Measurements from ENCODE around the gene LAMB4.

Gene LAMB4

DNA sequence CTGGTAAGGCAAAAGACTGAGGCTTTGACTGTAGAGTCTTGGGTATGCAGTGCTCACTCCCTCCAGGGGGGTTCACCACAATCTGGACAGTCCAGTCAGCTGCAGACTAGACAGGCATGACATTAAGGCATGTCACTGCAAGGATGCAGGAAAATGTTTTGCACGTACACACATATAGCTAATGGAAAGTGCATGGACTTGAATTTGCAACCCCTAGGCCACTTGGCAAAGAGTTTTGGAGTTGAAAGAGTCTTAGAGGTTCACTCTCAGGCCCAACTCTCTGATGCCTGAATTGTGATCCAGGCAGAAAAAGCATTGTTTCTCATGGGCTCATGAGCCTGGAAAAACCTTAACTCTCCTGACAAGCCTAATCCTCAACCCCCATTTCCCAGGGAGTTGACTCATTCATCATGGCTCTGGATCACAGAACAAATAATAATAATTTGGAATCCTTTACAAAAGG is 51.9 kb downstream of the LAMB4 start:
- no peak for DNase-seq

DNA sequence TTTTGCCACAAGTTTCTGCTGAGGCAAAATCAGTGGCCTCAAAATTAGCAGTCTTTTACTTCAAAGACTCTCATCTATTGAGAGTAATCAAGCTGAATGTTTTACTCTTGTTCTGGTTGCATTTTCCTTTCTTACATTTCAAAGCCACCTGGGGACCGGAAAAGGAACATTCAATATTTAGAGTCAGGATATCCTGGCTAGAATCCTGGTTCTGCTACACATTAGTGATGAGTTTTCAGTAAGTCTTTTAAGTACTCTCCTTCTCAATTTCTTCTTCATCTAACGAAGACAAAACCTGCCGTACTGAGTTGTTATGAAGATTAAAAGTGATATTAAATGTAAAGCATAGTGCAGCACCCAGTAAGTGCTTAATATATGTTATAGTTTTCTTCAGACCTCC is 52.5 kb downstream of the LAMB4 start:
- DNase-seq: no peak

DNA sequence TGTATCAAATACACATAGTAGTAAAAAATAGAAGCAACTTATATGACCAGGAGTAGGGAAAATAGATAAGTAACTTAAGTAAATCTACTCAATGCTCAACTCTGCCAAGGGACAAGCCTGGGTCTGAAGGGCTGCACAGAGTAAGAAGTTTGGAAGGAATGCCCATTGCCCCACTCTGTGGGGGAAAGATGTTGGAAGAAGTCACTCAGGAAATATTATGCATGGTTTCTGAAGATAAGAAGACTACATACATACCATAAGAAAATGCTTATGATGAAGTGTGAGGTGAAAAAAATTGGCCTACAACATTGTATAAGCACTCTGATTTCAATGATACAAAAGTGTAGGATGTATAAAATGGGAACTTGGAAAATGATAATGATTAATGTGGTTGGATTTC is 54.0 kb downstream of the LAMB4 start:
- DNase-seq: no peak

DNA sequence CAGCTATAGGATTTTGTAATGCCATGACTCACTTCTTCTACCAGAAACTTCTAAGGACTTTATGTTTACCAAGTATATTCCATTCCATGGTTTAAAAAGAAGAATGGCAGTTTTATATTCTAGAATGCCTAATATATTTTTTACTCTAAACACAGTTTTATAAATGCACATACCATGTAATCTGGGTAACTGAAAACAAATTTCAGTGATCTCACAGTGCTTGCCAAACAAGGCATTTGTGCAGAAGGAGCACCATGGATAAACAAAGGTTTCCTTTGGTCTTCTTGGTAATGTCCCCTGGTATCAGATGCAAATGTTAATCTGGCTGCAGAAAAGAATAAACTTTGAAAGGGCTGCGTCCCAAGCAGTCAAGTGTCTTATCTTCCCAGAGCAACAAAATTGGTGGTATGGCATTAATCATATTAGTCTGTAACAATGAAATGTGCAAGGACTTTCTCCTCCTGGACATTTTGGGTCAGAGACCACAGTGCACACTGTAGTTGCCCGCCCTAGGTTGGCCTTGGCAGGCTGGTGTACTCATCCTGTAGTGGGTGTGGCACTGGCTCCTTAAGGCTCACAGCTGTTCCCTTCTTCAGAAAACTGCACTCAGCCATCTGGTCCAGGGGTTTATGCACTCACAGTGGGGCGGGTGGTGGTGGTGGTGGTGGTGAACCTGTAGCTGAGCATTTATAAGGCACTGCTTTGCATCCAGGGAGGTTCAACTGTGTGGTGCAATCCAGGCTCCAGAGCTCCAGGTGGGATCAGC is 56.7 kb downstream of the LAMB4 start:
- DNase-seq: no peak

DNA sequence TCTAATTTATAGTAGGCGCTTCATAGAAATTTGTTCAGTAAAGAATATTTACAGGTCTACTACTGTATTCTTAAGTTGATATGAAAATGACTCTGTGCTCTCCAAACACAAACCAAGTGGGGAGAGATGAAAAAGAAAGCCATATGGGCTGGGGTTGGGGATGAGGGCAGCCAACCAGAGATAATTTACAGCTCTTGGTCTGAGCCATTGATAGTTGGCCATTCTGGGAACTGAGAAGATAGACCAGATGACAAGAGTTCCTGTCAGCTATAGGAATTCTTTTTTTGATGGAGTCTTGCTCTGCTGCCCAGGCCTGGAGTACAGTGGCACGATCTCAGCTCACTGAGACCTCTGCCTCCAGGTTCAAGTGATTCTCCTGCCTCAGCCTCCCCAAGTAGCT is 57.4 kb downstream of the LAMB4 start:
- DNase-seq: no peak

DNA sequence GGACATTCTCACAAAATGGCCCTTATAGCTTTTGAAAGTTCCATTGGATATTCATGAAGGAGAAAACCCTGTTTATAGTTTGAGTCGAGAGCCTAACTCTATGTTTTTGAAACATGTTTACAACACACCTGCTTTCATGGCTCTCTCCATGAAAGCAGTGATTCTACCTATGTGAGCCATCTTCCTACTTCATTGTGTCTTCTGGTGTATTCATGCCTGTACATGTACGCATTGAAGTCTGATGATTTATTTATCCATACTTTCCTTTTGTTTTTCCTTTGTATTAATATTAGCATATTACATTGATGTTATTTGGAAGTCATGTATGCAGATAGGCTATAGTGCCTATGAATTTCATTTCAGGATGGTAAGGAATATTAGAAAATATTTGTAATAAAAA is 58.0 kb downstream of the LAMB4 start:
- no peak for DNase-seq

DNA sequence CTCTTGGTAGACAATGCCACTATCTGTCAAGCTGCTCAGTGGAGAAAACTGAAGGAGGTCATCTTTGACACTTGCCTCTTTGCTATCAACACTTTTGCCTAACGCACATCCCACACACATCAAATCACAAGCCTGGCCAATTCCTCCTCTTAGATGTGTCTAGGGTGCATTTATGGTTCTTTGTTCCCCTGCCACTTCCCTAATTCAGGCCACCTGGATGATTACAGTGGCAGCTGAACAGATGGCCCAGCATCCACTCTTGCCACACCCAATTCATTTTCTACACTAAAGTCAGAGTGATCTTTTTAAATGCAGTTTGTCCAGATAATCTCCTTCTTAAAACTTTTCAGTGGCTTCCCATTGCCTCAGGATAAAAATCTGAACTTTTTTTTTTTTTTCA is 58.6 kb downstream of the LAMB4 start:
- DNase-seq: no peak

DNA sequence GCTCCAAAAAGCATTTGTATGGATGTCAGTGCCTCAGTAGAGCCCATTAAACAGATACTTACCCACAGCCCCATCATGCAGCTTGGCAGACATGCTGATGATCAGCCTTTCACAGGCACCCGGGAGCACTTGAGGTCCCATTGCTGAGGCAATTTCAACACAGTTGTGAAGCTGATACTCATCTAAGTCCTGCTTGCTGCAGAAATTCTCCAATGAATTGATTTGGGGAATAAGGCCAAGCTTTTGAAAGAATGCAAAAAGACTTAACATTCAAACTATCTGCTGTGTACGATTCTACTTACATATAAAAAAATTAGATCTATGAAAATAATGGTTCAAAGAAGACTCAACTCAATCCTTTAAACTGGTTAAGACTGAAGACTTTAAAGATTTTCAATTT is 60.5 kb downstream of the LAMB4 start:
- DNase-seq: no peak

DNA sequence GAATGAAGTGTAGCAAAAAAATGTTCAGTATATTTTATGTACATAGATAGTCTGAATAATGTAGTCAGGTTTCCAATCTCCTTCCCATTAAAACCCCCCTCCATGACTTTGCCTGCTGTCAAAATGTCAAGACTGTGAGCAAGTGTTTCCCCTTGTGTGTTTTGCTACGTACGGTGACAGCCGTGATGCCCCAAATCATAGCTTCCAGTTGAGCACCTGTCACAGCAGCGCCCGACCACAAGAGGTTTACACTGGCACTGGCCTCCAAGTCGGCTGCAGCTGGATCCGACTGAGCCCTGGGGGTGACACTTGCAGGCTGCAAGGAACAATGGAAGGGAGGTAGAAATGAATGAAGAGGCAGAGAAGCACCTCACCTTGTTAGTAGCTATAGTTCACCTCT is 62.3 kb downstream of the LAMB4 start:
- no peak for DNase-seq

DNA sequence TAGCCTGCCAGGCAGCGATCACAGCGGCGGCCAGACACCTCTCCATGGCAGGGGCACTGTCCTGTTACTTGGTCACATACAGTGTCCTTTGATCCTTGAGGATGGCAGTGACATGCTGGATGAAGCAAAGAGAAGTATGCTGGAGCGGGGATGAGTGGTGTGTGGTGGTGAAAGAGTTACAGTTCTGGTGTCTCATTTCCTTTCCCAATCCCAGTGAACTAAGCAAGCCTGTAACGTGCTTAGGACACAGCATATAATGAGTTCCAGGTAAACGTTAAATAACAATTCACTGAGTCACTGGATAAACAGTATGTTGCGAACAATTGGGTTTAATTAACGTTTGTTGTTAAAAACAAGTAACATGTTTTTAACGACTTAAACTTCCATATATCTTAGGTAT is 63.7 kb downstream of the LAMB4 start:
- no peak for DNase-seq

DNA sequence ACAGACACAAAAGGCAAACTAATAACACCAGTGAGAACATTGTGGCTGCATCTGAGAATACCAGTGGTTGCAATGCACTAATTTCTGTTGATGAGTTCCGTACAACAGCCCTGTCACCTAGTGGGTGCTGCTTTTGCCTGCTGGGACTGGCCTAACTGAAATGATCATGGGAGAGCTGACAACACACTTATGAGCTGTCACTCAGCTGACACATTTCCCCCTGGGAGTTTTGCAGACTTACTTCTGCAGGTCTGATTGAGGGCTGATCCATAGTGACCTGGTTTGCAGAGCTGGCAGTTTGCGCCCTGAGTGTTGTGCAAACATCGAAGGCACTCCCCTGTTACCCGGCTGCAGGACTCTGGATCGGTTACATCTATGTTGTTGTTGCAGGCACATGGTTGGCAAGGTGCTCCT is 66.6 kb downstream of the LAMB4 start:
- no peak for DNase-seq

DNA sequence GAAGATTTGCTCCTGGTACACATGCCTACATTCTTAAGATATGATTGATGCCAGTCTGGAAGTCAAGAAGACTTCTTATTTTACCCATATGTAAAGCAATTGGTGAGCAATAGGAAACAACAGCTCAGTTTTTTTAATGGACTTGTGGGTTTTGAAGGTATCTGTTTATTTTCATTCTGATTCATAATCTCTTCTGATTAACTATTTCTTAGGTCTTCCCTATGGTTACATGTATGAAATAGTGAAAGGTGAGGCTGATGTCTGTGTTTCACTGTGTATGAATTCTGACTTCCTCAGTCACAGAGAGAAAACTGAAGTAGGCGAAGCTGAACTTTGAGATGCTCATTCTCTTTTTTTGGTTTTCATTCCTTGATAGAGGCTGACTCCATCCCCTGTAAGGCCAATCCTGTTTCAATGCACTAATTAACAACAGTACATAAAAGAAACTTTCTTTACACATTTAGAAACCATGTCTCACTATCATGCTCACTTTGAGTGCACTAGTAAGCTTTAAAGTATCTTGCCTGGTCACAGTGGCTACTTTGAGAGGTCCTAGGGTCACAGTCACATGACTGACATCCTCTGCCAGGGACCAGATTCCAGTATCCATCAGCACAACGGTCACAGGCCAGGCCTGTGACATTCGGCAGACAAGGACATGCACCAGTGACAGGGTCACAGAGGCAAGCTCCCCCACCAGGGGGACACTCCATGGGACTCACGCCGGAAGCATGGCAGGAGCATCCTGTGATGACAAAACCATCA is 67.7 kb downstream of the LAMB4 start:
- no peak for DNase-seq

DNA sequence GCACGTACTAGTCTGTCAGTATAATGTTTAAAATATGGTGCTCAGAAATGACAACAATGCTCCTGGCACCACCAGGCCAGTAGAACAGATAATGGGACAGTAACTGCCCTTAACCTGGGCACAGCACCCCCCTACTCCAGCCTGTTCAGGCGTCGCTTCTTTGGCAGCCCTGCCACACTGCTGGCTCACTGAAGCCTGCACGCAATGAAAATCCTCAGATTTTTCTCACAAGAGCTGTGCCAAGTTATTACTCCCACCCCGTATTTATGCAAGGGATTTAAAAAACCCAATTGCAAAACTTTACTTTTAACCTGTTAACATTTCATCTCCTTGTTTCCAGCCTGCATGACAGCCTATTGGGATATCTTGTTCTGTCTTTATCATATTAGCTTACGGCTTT is 70.6 kb downstream of the LAMB4 start:
- DNase-seq: no peak

DNA sequence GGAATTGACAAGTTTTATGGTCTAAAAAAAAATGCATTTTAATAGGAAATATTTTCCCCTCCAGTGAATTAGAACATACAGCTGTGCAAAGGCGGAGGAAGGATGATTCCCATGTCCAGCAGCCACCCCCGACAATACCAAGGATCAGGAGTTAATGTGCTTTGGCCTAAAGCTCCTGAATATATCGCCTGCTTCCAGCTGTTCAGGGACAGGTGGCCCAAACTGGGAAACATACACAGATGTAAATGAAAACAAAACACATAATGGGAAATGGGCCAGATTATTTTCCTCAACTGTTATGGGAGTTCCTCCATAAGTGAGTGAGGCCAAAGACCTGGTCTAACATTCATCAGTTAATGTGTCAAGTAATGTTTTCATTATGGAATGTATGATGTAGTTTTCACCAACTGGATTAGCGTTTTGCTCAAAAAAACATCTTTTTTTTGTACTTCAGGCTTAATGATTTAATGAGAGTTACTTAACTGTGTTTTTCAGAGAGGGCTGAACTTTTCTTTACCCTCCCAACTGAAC is 72.1 kb downstream of the LAMB4 start:
- no peak for DNase-seq

DNA sequence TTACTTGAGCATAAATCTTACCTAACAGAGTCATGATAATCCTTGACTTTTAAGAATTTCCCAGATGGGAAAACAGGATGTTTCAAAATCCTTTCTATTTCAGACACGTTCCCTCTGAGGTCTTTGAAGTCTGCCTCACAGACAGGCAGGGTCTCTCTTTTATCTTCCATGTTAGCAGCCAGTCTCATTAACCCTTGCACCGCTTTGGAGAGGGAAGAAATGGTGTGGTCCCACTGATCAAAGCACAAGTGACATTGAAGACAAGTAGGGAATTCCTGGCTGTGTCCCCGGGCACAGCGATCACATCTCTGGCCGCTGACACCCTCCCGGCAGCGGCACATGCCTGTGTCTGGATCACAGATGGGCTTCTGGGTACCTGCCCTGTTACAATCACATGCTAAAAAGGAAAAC is 74.5 kb downstream of the LAMB4 start:
- DNase-seq: no peak

DNA sequence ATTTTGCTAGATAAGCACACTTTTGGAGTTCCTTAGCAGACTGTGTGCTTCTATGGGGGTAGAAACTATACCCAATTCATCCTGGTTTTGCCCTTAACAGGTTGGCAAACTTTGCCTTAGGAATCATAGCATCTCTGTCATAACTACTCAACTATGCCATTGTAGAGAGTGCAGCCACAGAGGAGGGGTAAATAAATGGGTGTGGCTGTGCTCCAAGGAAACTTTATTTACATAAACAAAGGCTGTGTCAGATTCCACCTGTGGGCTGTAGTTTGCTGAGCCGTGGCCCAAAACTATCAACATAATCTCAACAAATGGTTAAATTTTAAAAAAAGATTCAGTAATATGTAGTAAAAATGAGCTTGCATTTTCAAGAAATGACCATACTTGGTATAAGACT is 75.6 kb downstream of the LAMB4 start:
- DNase-seq: no peak

DNA sequence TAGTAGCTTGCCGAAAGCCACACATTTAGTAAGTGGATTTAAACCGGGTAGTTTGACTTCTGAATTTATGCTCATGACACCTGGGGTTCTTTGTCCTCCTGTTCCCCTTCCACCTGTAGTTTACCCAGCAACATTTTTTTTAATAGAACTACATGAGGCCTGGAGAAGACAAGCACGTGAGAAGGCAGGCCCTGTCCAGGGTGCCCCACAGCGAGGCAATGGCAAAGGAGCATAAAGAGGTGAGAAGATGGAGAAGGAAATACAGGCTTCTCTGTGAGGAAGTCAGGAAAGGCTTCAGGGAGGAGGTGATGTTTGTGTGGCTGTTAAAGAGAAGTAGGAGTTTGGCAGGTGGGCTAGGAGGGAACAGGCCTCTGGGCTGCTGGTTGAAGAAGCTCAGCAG is 76.9 kb downstream of the LAMB4 start:
- DNase-seq: no peak

DNA sequence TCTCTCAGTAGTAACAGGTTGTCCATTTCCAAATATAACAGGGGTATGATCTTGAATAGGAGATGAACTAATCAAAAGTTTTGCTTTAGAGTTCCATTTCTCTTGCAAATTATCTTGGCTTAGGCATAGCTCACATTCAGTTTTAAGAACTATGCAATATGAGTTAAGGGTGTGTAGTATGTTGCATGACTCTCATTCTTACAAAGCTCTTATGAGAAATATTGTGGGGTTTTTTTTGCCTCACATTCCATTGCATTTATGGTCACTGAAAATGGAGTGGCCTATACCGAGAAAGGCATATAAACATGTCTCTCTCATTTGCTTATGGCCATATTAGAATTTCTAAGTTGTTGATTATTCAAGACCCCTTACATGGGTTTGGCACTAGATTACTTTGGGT is 78.7 kb downstream of the LAMB4 start:
- no peak for DNase-seq

DNA sequence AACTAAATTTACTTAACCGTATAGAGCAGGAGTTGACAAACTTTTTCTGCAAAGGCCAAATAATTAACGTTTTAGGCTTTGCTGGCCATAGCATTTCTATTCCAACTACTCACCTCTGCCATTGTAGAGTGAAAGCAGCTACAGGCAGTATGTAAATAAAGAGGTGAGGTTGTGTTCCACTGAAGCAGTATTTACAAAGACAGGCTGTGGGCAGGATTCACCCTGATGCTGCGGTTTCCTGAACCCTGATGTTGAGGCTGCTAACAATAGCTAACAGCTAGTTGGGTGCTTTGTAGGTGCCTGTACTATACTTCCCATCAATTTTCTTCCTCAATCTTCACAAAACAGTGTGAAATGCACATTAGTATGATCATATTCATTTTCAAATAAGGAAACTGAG is 80.2 kb downstream of the LAMB4 start:
- no peak for DNase-seq

DNA sequence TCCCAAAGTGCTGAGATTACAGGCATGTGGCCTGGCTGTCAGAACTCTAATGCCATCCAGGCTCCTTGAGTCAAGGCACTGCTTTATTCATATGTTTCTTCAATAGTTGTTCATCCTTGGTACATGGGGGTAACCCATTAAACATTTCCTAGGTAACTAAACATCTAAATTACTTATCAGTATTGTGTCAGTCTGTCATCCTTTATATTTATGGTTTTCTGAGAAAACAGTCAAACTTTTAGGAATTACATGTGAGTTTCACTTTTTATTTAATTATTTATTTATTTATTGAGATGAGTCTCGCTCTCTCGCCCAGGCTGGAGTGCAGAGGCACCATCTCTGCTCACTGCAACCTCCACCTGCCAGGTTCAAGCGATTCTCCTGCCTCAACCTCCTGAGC is 81.7 kb downstream of the LAMB4 start:
- DNase-seq: no peak

DNA sequence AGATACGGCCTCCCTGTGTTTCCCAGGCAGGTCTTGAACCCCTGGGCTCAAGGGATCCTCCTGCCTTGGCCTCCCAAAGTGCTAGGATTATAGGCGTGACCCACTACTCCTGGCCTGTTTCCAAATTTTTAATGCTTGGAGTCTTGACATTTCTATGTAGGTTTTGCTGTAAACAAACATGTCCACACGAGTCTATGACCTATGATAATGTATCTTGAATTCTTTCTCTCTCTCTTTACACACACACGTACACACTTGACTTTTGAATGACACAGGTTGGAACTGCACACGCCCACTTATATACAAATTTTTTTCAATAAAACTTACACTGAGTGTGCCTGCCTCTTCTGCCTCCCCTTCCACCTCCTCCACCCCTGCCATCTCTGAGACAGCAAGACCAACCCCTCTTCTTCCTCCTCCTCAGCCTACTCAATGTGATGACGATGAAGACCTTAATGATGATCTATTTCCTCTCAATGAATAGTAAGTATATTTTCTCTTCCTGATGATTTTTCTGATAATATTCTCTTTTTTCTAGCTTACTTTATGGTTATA is 83.1 kb downstream of the LAMB4 start:
- DNase-seq: no peak

DNA sequence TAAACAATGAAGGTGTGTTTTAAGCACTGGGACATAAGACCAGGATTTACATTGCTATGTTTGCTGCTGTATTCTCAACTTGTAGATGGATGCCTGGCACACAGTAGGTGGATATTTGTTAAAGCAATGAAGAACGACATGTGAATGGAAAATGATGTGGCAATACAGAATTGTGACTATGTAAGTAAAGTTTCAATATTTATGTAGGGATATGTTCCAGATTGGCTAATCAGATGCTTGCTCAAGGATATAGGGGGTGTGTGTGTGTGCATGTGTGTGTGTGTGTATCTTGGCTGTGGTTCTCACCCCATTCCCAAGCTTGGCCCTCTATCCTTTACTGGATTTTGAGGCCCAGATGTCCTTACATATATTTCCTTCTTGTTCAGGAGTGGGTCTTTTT is 84.5 kb downstream of the LAMB4 start:
- DNase-seq: no peak

DNA sequence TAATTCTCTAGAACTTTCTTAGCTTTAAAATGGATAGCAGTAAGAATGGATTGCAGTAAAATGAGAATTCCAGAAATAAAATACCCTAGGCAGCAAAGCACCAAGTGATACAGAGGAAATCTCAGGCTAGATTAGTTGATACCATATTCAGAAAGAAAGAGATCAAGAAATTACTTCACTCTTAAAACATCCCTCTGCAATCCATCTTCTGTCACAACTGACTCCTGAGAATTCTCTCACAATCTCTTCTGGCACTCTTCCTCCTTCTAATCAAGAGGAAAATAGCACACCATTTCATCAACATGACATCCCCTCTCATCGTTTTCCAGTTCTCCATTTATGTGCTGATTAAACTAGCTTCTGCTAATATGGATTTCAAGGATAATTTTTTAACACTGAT is 85.0 kb downstream of the LAMB4 start:
- no peak for DNase-seq

DNA sequence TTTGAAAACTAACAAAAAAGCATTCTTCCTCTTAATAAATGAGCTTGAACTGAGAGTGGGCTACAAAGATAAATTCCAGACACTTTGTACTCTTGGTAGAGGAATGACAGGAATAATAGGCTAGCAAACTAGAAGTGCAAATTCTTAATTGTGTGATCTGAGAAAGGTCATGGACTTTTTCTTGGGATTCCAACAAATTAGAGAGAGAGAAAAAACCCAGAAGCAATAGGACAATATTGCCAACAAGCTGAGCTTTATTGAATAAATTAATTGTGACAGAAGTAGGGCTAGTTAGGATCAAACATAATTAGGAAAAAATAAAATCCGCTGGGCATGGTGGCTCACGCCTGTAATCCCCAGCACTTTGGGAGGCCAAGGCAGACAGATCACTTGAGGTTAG is 85.8 kb downstream of the LAMB4 start:
- DNase-seq: no peak
